GM21717 (cell line): ENCODE data around the gene LSM12.

Experiments used
- ATAC-seq: cut with Tn5 transposase; IDR thresholded peaks from one replicate; pipeline ENCODE4 v1.9.1; 2021; ENCODE audit warnings: mild to moderate bottlenecking, moderate library complexity; ENCODE audit not compliant: unreplicated experiment

The LSM12 gene

DNA sequence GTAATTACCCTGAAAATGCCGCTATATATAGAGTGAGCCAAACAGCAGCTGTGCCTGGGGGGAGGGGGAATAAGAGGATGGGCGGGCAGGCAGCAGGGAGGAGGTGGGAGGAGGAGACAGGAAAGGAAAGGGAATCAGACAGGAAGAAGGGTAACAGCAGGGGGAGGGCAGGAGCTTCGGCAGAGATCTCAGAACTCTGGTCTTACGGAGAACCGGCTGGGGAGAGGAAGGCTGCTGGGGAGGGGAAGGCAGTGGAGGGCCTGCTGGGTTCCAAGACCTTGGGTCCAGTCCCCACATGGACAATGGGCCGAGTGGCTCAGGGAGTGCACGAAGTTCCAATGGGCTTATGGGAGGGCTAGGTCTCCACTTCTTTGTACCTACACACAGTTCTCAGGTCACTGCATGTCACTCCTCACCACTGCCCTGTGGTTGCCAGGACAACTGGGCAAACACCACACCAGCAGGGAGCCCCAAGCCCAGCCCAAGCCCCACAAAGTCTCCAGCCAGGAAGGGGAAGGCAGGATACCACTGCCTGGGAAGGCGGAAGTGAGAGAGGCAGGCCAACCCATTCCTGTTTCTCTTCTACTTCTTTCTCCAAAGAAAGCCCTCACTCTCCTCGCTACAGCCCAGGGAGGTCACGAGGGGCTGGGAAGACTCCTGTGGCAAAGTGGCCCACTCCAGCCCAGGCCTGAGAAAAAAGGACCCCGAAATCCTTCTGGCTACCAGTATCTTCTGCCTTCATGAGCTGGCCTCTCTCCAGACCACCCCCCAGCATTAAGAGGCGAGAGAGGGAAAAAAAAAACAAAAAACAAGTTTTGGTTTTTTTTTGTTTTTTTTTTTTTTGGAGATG, 29.4 kb upstream of the LSM12 start:
- ATAC-seq, result no peak

DNA sequence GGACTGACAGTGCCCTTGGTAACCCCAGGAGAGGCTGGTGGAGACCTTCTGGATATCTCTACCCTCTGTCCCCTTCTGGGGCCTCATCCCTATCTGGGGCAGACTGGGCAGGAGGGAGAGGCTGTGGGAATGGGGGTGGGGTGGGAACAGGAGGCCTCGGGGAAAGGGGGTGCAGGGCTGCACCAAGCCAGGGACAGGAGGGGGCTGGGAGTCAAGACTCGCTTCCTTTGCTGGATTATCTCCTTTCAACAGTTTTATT, 28.8 kb upstream of the LSM12 start:
- no peak for ATAC-seq

DNA sequence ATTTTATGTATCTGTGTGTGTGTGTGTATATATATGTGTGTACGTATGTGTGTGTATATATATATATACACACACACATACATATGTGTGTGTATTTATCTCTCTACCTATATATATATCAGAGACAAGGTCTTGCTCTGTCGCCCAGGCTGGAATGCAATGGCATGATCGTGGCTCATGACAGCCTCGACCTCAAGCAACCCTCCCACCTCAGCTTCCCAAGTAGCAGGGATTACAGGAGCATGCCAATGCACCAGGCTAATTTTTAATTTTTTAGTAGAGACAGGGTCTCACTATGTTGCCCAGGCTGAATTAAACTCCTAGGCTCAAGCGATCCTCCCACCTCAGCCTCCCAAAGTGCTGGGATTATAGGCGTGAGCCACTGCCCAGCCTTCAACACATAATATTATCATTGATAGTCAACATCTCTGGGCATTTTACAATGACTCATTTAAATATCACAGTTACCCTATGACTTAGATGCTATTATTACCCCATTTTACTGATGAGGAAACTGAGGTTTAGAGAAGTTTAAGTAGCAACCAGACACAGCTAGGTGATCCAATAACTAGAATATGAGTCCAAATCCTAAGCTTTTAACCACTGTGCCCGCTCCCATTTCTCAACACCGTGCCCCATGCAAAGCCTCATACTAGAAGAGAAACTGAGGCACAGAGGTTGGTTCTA, 28.4 kb upstream of the LSM12 start:
- ATAC-seq, result no peak

DNA sequence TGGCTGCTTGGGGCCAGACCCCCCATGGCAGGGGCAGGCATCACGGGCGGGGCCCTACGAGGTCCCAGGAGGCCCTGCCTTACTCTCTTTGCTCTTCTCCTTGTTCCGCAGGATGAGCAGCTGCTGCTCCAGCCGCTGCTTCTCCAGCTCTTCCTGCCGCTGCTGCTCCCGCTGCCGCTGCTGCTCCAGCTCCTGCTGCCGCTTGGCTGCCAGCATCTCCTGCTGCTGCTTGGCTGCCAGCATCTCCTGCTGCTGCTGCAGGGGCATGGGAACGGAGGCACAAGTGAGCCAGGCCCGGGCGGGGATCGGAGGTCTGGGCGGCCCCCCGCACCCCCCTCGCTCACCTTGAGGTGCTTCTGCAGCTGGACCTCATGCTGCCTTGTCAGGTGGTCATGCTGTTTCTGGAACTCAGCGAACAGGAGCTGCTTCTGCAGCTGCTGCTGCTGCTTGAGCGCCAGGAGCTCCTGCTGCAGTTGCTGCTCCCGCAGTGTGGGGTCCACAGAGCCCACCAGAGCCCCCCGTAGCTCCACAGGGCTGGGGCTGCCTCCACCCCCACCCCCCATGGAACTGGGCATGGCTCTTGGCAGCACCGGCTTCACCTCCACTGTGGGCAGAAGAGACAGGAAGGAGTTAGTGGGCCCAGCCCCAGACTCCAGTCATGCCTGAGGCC, 26.9 kb upstream of the LSM12 start:
- no peak for ATAC-seq

DNA sequence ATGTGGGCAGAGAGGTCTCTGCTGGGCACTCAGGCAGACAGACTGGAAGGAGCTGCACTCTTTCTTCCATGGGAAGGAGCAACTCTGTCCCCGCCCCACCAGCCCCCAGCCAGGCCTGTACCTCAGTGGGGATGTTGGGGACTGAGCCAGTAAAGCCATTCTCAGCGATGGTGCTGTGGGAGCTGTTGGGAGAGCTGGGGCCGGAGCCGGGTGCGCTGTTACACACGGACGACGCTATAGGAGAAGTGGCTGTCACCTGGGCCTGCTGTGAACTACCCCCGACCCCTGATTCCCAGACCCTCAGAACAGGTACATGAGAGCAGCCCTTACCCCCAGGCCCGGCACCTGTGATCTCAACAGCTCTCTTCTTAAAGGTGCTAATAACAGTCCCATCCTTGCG, 25.6 kb upstream of the LSM12 start:
- no peak for ATAC-seq

DNA sequence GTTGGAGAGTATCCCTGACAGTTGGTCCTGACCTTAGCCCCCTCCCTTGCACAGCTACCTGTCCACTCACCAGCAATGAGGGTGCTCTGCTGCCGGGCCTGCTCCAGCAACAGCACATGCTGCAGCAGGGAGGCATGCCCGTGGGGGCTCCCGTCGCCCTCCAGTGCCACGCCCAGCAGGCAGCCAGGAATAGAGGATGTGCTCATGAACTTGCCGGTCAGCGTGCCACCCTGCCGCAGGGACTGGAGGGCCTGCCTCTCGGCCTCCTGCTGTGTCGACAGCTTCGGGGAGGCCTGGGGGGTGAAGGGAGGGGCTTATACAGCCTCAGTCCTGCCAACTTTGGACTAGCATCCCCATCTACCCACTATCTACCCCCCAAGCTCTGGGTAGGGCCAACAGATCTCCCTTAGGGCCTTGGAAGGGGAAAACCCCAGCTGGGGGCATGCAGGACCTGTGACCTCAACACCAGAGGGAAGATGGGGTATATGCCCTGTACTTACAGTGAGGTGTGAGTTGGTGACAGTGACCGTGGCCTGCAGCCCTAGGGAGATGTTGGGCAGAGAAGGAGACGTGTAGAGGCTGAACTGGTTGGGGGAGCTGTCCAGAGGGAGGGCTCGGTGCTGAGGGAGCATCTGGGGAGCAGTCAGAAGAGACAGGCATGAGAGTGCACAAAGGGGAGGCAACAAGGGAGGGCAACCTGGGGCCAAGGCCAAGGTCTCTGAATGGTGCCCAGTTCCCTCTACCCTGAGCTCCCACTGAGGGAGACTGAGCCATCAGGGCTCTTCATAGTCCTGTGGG, 24.9 kb upstream of the LSM12 start:
- ATAC-seq, result no peak

DNA sequence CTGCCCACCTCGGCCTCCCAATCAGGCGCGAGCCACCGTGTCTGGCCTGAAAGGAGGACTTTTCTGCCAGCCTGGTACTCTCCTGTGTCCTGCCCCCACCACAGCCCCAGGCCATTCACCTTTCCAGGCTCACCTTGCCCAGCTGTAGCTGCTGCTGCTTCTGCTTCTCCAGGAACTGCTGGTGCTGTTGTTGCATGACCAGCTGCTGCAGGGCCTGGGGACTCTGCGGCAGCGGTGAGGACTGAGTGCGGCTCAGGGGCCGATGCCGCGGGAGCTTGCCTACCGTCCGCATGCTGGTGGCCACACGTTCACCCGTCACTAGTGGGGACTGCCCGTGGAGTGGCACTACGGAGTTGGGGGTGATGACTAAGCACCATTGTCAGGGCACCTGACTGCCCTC, 21.8 kb upstream of the LSM12 start:
- ATAC-seq, result no peak

DNA sequence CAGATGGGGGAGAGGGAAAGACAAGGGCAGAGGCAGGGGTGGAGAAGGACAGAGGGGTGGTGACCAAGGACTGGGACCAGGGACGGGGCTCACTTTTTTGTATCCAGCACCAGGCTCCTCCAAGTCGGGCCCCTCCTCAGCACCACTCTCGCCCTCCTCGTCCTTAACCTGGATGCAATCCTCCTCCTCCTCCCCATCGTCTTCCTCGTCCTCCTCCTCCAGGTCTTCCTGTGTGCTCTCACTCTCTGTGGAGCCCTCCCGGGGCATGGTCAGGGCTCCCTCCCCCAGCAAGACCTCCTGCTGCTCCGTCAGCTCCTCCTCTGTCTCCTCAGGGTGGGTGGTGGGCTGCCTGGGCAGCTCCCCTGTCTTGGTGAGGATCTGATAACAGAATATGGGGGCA, 20.8 kb upstream of the LSM12 start:
- no peak for ATAC-seq

DNA sequence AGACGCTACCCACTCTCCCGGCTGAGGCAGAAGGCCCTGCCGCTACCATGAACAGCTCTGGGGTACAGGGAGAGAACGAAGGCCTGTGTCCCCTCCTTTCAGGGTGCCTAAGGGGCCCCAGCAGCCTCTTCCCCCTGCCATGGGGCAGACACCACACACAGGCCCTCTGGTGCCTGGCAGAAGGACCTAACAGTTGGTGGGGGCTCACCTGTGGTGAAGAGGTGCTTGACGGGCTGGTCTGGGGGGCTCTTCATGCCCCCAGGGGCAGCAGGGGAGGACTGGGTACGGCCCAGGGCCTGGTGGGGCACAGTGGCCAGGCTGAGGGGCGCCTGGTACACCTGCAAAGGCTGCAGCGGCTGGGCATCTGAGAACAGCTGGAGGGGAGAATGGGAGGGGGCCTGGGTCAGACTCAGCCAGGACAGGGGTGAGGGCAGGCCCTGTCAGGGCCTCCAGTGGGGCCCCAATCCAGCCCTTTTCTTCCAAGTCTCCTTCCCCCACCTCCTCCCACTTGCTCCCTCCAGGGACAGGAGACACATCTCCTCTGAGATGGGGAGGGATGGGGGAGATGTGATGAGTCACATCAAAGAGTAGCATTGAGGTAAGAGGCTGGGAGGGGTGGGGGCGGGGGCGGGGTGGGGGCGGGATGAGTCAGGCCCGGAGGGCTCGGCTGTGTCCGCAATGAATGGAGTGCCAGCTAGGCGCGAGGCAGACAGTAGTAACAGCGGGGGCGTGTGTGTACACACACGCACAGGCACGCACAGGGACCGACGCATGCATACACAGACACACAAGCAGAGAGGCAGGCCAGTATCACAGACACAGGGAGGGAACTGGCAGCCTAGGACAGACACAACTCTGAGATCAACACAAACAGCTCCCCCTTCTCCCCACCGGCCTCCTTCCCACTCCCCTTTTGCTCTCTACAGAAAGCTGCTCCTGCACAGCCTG, 20.2 kb upstream of the LSM12 start:
- no peak for ATAC-seq

DNA sequence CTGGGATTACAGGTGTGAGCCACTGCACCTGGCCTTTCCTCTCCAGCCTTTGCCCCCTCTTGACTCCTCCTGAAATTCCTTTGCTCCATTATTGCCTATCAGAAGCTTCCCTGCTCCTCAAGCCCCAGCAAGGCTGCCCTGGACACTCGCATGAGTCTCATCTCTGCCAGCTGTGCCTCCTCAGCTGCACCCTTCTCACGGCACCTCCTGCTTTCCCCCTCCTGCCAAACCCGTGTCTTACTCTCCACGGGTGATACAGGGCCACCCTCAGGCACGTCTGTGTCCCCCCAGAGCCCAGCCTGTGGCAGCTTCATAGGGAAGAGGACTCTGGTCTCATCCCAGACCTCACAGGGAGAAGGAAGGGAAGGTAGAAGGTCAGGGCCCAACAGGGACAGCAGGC, 19.4 kb upstream of the LSM12 start:
- no peak for ATAC-seq

DNA sequence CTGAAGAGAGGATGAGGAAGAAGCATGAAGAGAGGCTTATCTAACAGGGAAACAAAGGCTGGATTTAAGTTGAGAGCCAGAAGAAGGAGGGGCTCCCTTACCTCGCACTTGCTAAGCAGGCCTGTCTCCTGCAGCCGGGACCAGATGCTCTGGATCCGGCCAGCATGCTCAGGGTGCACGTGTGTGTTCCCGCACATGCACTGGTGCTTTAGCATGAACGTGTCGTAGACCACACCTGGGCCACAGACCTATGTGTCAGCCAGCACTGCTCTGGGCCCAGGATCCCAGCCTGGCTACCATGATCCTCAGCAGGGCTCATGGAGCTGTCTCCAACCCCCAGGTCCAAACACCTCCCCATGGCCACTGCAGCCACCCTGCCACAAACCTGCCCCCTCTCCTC, 18.4 kb upstream of the LSM12 start:
- no peak for ATAC-seq

DNA sequence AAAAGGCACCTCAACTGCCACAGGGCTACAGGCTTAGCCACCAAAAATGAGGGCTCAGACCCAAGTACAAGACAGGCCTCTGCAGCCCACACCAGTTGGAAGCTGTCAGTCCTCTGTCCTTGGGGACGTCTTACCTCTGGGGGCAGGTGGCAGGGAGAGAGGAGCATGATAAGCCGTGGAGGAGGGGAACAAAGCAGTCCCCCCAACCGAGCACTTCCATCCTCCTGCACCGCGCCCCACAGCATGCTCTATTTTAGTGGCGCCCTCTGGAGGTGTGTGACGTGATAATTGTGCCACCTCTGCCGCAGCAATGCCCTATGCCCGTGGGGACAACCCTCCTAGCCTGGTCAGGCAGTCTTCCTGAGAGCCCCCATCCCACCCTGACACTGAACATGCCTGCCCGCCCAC, 17.7 kb upstream of the LSM12 start:
- ATAC-seq, result no peak

DNA sequence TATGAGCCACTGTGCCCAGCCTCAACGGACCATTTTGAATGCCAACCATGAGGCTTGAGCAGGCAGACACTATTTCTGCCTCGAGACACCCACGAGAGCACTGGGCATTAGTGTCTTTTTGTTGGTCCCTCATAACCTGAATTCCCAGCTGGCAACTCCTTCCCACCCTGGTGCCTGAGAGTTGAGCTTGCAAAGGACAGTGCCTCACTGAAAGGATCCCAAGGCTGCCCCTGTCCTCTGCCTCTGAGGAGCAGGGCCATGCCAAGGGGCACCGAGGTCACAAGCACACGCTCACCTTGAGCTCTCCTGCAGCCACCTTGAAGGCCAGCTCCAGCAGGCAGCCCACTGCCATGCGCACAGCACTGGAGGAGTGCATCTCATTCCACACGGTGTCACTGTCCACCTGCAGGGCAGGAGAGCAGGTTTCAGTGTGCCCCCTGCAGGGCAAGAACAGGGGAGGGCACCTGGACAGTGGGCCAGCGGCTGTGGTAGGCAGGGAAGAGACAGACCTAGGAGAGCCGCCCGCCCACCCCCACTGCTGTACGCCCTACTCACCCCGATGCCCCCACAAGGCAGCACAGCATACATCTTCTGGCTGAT, 16.9 kb upstream of the LSM12 start:
- no peak for ATAC-seq

DNA sequence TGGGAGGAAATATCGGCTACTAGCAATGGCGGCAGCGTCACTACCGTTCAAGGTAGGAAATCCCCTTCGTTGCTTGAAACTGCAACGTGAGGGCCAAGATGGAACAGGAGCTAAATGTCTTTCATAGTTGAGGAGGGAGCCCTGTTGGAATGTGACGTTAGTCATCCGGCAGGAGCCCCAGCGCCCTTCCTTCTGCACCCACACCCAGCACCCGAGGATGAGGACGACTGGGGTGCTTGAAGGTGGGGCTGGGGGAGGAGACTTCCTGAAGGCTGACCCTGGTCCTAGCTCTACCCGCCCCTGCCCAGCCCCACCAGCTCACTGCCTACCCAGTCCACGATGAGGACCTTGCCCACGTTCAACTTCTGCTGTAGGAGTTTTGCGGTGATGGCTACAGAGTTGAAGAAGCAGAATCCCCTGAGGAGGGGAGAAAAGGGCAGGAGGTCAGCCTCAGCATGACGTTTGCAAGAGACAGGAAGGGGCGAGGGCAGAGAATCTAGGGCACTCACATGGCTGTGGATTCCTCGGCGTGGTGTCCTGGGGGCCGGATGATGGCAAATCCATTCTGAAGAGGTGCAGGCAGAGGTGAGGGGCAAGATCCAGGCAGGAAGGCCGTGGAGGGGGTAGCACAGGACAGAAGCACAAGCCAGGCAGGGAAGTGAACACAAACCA, 15.9 kb upstream of the LSM12 start:
- ATAC-seq, result no peak

DNA sequence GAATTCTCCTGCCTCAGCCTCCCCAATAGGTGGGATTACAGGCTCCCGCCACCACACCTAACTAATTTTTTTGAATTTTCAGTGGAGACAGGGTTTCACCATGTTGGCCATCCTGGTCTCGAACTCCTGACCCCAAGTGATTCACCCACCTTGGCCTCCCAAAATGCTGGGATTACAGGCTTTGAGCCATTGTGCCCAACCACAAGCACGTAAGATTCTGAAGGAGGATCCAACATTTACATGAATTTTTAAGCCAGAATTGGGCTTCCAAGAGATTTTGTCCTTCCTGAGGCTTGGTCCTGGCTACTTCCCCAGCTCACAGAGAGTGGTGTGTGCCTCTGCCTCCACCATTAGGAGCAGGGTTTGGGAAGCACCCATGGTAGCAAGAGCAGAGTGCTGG, 15.2 kb upstream of the LSM12 start:
- no peak for ATAC-seq

DNA sequence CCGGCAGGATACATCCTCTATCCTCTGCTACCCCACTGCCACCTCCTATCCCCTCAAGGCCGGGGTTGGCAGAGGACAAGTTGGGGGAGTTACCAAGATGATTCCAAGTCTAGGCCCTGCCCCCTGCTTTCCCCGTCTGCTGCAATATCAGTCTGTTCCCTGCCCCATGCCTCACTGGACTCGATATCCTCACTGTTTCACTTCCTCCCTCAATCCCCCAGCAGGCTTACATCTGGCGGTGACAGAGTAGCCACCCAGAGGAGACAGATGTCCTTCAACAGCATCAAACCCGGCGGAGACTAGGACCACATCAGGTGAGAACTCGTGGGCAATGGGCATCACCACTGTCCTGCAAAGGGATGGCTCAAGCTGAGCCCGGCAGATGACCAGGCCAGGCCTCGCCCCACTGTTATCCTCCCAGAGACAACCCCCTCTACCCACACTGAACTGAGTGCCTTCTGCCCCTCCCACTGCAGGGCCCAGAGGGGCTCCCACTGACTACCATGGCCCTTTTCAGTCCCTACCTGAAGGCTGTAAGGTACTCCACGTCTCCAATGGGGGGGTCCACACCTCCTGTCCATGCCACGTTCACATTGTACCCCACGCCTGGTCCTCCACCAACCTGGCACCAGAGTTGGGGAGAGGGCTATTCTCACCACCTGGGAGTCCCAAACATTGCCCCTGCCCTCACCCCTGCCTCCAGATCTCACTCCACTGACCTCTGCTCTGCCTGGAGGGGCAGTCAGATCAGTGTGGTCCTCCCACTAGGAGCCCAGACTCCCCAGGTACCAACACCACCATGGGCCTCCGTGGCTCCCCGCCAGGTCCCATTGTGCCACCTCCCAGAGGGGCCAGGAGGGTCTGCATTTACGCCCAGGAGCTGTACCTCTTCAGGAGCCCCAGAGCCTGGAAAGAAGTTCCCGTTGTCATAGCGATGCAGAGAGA, 13.7 kb upstream of the LSM12 start:
- no peak for ATAC-seq

DNA sequence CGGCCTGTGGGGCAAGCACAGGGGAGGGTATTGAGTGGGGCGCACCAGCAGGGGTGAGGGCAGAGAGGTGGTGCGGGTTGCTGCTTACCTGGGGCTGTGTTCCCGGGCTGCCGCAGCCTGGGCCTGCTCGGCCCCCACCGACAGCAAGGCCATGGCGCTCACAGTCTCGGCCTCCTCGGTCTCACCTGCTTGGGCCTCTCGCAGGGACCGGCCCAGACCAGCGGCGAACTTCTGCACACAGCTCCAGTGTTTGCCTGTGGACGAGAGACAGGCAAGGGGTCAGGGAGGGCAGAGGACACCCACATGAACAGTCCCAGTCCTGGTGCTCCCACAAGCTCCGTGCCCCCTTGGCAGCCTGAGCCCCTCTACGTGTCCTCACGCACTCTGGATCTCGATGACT, 11.9 kb upstream of the LSM12 start:
- ATAC-seq, result no peak

DNA sequence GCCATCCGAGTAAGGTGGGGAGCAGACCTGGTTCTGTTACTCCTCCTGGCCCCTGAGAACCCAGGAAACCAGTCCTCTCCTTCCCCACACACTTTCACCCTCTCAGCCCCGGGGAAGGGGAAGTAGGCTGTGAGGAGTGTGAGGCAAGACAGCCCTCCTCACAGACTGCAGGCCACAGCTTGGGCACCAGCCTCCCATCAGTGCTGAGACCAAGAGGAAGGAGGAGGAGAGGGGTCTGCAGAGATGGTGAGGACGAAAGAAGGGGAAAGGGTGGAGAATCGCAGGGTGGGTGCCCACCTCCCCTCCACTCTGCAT, 11.1 kb upstream of the LSM12 start:
- no peak for ATAC-seq
